C4-2B (cell line): Measurements from ENCODE around the gene TTC39B.

Source experiments
- CTCF ChIP-seq: fragments of 450-650 bp; conservative IDR thresholded peaks from 2 replicates; pipeline ENCODE4 v1.5.1; 2017; ENCODE audit warnings: mild to moderate bottlenecking
- ZFX ChIP-seq: fragments of 450-650 bp; IDR thresholded peaks from 2 replicates; pipeline ENCODE4 v1.6.1; 2017

GRCh38 chr9:15115702-15116101 lies 191.3 kb downstream of the TTC39B start:
- TF ChIP-seq CTCF (no peak), ZFX (no peak)
